Loucy (cell line): ENCODE results near the gene ICAM1.

ENCODE experiments used
- H2AFZ ChIP-seq: fragments of 200-600 bp; sonication (generic); 2 replicates; pipeline ENCODE4 v1.6.0; 2016; ENCODE audit warnings: antibody characterized with exemption, mild to moderate bottlenecking, low read length, moderate library complexity
- H3F3A ChIP-seq: fragments of 200-600 bp; 2 replicates; pipeline ENCODE4 v1.6.0; 2016; ENCODE audit warnings: antibody characterized with exemption, low read depth, mild to moderate bottlenecking
- H3K27me3 ChIP-seq: fragments of 200-600 bp; sonication (generic); 2 replicates; pipeline ENCODE4 v1.6.1; 2014; ENCODE audit warnings: low read length, mild to moderate bottlenecking; ENCODE audit not compliant: insufficient read depth, poor library complexity, severe bottlenecking
- H3K36me3 ChIP-seq: fragments of 200-600 bp; sonication (generic); 2 replicates; pipeline ENCODE4 v1.6.1; 2016; ENCODE audit warnings: low read length; ENCODE audit not compliant: insufficient read depth
- H3K4me1 ChIP-seq: fragments of 200-600 bp; sonication (generic); 2 replicates; pipeline ENCODE4 v1.5.1; 2014; ENCODE audit warnings: low read length, mild to moderate bottlenecking; ENCODE audit not compliant: insufficient read depth, poor library complexity, severe bottlenecking
- H3K4me2 ChIP-seq: fragments of 200-600 bp; sonication (generic); 2 replicates; pipeline ENCODE4 v1.6.0; 2014; ENCODE audit warnings: antibody characterized with exemption, low read length, low read depth, mild to moderate bottlenecking; ENCODE audit not compliant: poor library complexity, severe bottlenecking
- H3K4me3 ChIP-seq: fragments of 200-600 bp; sonication (generic); 2 replicates; pipeline ENCODE4 v1.5.1; 2014; ENCODE audit warnings: low read length, mild to moderate bottlenecking, mixed read lengths; ENCODE audit not compliant: poor library complexity, severe bottlenecking
- H3K79me2 ChIP-seq: fragments of 200-600 bp; sonication (generic); 2 replicates; pipeline ENCODE4 v1.6.1; 2014; ENCODE audit warnings: low read length; ENCODE audit not compliant: insufficient read depth
- H3K9ac ChIP-seq: fragments of 200-600 bp; sonication (generic); 2 replicates; pipeline ENCODE4 v1.6.0; 2014; ENCODE audit warnings: mild to moderate bottlenecking, low read depth, low read length, moderate library complexity; ENCODE audit not compliant: poor library complexity, severe bottlenecking
- H3K9me2 ChIP-seq: fragments of 200-600 bp; sonication (generic); replicated peaks from 2 replicates; pipeline ENCODE4 v1.6.1; 2016; ENCODE audit warnings: low read depth, low read length, mixed read lengths
- H3K9me3 ChIP-seq: fragments of 200-600 bp; sonication (generic); 2 replicates; pipeline ENCODE4 v1.6.1; 2014; ENCODE audit warnings: mild to moderate bottlenecking, antibody characterized with exemption, low read length, low read depth; ENCODE audit not compliant: insufficient read depth
- H4K20me1 ChIP-seq: fragments of 200-600 bp; sonication (generic); 2 replicates; pipeline ENCODE4 v1.6.0; 2014; ENCODE audit warnings: antibody characterized with exemption, low read length, mild to moderate bottlenecking; ENCODE audit not compliant: insufficient read depth, poor library complexity, severe bottlenecking
- EZH2phosphoT487 ChIP-seq: fragments of 200-600 bp; IDR thresholded peaks from 2 replicates; pipeline ENCODE4 v1.6.1; 2018; ENCODE audit warnings: antibody characterized with exemption, mild to moderate bottlenecking, moderate library complexity, borderline replicate concordance
- TF ChIP-seq, protein P1 (sequence below): fragments of 200-600 bp; sonication (generic); conservative IDR thresholded peaks from 2 replicates; pipeline ENCODE4 v1.5.1; 2014; ENCODE audit warnings: mild to moderate bottlenecking, antibody characterized with exemption, low read length

Gene ICAM1

DNA sequence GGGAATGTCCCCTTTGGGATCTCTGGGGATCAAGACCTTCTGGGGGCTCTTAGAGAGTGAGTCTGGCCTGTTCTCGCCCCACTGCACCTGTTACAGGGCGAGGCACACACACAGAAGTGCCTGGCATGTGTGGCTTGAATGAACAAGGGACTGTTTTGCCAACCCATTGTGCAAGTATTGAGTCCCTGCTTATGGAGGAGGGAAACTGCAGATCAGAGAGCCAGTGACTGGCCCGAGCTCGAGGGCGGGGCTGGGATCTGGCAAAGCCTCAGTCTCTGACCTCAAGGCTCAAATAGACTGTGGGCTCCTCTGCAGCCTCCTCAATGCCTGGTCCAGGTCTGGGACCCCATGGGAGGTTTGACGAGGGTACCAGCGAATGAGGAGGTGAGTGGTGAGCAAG lies 56.9 kb downstream of the ICAM1 start:
- TF ChIP-seq EZH2phosphoT487: no peak
- TF ChIP-seq, protein P1, sequence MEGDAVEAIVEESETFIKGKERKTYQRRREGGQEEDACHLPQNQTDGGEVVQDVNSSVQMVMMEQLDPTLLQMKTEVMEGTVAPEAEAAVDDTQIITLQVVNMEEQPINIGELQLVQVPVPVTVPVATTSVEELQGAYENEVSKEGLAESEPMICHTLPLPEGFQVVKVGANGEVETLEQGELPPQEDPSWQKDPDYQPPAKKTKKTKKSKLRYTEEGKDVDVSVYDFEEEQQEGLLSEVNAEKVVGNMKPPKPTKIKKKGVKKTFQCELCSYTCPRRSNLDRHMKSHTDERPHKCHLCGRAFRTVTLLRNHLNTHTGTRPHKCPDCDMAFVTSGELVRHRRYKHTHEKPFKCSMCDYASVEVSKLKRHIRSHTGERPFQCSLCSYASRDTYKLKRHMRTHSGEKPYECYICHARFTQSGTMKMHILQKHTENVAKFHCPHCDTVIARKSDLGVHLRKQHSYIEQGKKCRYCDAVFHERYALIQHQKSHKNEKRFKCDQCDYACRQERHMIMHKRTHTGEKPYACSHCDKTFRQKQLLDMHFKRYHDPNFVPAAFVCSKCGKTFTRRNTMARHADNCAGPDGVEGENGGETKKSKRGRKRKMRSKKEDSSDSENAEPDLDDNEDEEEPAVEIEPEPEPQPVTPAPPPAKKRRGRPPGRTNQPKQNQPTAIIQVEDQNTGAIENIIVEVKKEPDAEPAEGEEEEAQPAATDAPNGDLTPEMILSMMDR: no peak
- Histone ChIP-seq H3K4me3 (no peak overlapping the region), H2AFZ (no peak overlapping the region), H4K20me1 (peaks cover 46% of the 10 kb centered on the region), H3K4me1 (peaks cover 15% of the 10 kb centered on the region), H3K9me3 (no peaks in the 10 kb centered on the region), H3K36me3 (peaks cover 73% of the 10 kb centered on the region), H3K9me2 (no peaks in the 10 kb centered on the region), H3K4me2 (no peak overlapping the region), H3K9ac (no peak overlapping the region), H3K79me2 (peaks cover 58% of the 10 kb centered on the region), H3K27me3 (no peaks in the 10 kb centered on the region), H3F3A (no peaks in the 10 kb centered on the region)

DNA sequence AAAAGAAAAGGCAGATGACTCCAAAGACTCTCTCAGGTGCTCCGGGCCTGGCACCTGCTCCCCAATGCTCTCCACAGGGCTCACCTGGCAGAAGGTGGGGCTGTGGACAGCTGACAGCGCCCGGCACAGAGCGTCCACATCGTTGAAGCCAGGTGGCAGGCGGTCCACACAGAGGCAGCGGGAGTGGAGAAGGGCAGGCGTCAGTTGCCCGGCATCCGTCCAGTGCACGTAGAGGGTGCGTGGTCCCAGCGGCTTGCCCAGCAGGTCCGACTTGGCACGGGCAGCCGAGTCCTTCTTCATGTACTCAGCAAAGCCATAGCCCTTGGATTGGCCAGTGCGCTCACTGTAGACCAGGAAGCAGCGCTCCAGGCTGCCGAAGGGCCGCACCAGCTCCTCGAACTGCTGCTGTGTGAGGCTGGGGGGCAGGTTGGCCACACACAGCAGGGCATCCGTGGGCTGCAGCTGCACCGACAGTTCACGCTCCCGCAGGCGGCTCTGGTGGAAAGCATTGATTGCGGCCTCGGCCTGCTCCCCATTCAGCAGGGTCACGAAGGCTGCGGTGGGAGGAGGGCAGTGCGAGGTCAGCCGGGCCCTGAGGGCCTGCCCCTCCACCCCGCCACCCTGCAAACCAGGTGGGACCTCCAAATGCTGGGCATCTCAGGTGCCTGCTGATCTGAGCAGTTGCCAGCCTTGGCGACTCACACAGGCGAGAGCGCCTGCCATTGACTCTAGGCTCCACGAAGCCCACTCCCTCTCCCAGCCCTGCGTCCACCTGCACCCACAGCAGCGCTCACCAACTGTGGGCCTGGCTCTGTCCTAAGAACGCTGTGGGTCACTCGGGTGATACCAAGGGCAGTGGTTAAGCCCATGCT lies 57.9 kb downstream of the ICAM1 start:
- Histone ChIP-seq H3K4me1 (peaks cover 15% of the 10 kb centered on the region), H2AFZ (no peak overlapping the region), H3K4me3 (no peak overlapping the region), H3K9ac (no peak overlapping the region), H3K27me3 (no peaks in the 10 kb centered on the region), H3K36me3 (peaks cover 64% of the 10 kb centered on the region), H3K9me2 (no peaks in the 10 kb centered on the region), H4K20me1 (peaks cover 47% of the 10 kb centered on the region), H3K4me2 (no peak overlapping the region), H3K9me3 (no peaks in the 10 kb centered on the region), H3F3A (0 out of 2 replicates have a peak, but pooled peaks cover 2% of the 10 kb centered on the region), H3K79me2 (peaks cover 60% of the 10 kb centered on the region)
- TF ChIP-seq, protein P1: no peak
- no peak for TF ChIP-seq EZH2phosphoT487

DNA sequence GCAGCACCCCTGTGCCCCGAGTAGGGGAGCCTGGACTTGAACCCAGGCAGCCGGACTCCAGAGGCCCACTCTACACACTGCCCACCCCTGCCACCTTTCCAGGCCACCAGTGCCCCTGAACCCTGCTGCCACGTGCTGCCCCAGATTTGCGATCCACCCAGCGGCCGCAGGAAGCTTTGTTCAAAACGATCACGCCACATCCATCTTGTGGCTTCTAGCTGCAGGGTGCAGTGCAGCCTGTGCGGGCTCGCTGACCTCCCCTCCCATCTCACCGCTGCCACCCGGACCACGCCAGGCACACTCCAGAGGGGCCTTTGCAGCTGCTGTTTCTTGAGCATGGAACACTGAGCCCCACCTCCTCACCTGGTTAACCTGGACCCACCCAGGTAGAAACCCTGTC lies 58.6 kb downstream of the ICAM1 start:
- H3K9ac ChIP-seq: no peak overlapping the region
- H3K79me2 ChIP-seq: peaks cover 67% of the 10 kb centered on the region
- peaks cover 53% of the 10 kb centered on the region for H4K20me1 ChIP-seq

More for the DNA sequence above, 58.6 kb downstream of the ICAM1 start:
- H3K9me3 ChIP-seq: no peaks in the 10 kb centered on the region
- H3F3A ChIP-seq: 0 out of 2 replicates have a peak, but pooled peaks cover 7% of the 10 kb centered on the region
- H3K36me3 ChIP-seq: peaks cover 59% of the 10 kb centered on the region
- H3K4me1 ChIP-seq: peaks cover 21% of the 10 kb centered on the region
- no peaks in the 10 kb centered on the region for H3K27me3 ChIP-seq
- H3K4me2 ChIP-seq: no peak overlapping the region
- TF ChIP-seq, protein P1: no peak
- no peak for TF ChIP-seq EZH2phosphoT487
- no peak overlapping the region for H2AFZ ChIP-seq
- no peak overlapping the region for H3K4me3 ChIP-seq
- no peaks in the 10 kb centered on the region for H3K9me2 ChIP-seq
